22Rv1 (cell line): ENCODE data around the gene POFUT2.

Experiments used
- ZFX ChIP-seq: fragments of 450-650 bp; IDR thresholded peaks from 2 replicates; pipeline ENCODE4 v1.6.1; 2017; ENCODE audit warnings: antibody characterized with exemption, borderline replicate concordance
- TF ChIP-seq, protein P1 (sequence below): fragments of 450-650 bp; IDR thresholded peaks from 2 replicates; pipeline ENCODE4 v1.5.1; 2017; ENCODE audit warnings: mild to moderate bottlenecking

DNA sequence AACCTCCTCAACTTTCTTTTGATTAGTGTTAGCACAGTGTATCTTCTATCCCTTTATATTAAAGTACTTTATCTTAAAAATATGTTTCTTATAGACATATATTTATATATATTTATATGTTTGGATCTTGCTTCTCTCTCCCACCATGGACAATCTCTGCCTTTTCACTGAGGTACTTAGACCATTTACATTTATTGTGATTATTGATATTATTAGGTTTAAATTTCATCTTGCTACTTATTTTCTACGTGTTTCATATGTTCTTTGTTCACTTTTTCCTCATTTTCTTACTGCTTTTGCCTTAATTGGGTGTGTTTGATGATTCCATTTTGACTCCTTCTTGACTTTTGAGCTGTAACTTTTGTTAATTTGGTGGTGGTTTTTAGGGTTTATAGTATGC is 70.7 kb downstream of the POFUT2 start:
- TF ChIP-seq, protein P1, sequence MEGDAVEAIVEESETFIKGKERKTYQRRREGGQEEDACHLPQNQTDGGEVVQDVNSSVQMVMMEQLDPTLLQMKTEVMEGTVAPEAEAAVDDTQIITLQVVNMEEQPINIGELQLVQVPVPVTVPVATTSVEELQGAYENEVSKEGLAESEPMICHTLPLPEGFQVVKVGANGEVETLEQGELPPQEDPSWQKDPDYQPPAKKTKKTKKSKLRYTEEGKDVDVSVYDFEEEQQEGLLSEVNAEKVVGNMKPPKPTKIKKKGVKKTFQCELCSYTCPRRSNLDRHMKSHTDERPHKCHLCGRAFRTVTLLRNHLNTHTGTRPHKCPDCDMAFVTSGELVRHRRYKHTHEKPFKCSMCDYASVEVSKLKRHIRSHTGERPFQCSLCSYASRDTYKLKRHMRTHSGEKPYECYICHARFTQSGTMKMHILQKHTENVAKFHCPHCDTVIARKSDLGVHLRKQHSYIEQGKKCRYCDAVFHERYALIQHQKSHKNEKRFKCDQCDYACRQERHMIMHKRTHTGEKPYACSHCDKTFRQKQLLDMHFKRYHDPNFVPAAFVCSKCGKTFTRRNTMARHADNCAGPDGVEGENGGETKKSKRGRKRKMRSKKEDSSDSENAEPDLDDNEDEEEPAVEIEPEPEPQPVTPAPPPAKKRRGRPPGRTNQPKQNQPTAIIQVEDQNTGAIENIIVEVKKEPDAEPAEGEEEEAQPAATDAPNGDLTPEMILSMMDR, result no peak
- TF ChIP-seq ZFX, result no peak
